KBM-7 (cell line): ENCODE data around the gene CCSAP.
"Not testable (repeated sequence)": the region's sequence is repeated elsewhere in the genome, so short reads cannot be mapped to it uniquely, and the experiment has no call there.

ENCODE experiments used
- DNase-seq: peaks from one replicate; pipeline ENCODE4 v3.0.0-alpha.2; 2015
- in situ Hi-C: fragments of 300-500 bp; cut with MboI; formaldehyde crosslinking; loops from 2 replicates; pipeline ENCODE4 v1.14.3; 2020; ENCODE audit warnings: low sequenced_read_pairs, low pct_unique_long_range_greater_than_20kb, mixed read lengths

Gene CCSAP

DNA sequence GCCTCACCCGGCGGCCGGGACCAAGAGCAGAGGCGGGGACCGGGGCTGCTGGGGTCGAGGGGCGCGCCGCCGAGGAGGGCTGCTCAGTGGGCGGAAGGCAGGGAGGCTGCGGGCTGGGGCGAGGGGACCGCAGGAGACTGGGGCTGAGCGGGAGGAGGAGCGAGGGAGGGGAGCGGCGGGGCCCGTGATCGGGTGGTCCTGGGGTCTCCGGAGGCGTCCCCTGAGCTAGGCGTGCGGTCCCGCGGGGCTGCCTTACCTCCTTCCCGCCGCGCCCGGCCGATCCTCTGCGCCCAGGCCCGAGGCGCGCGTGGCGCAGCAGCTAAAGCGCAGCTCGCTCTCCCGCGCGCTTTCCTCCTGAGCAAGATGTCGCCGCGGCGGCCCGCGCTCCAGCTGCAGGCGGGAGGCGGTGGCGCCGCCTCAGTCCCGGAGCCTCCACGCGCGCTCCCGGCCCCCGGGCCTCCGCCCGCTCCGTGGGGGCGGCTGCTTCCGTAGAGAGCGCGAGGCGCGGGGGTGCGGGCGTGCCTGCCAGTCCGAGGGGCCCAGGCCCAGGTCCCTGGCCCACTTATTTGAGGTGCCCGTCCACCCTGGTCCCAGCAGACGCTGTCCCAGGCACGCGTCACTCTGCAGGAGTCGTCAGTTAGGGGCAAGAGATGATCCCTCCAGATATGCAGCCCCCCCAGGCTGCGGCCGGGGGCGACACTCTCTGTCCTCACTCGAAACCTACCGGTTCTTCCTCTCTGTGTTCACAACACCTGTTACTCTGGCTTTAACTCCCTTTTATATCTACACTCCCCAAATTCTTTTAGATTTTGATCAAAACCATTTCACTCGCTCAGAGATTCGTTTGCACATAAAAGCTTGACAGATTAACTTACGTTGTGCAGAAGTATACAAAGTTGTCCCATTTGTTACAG, at the start of gene CCSAP:
Gene CCSAP, minus strand, starts transcription at position 392 of the 914 bp plus-strand sequence. CDS start 582 bp downstream, outside the sequence.
- in situ Hi-C loops: no loop called here
- DNase-seq: peak; percentile 68

DNA sequence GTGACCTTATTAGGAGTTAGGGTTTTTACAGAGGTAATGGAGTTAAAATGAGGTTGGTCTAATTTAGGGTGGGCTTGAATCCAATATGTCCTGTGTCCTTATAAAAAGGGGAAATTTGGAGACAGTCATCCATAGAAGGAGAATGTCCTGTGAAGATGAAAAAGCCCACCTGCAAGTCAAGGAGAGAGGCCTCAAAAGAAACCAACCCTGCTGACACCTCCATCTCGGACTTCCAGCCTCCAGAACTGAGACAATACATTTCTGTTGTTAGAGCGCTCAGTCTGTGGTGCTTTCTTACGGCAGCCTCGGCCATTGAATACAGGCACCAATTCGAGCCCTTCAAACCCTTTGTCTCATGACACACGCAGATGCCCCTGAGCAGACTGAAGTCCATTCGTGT, 47.3 kb upstream of the CCSAP start:
- in situ Hi-C loops: no loop called here
- DNase-seq: no peak

DNA sequence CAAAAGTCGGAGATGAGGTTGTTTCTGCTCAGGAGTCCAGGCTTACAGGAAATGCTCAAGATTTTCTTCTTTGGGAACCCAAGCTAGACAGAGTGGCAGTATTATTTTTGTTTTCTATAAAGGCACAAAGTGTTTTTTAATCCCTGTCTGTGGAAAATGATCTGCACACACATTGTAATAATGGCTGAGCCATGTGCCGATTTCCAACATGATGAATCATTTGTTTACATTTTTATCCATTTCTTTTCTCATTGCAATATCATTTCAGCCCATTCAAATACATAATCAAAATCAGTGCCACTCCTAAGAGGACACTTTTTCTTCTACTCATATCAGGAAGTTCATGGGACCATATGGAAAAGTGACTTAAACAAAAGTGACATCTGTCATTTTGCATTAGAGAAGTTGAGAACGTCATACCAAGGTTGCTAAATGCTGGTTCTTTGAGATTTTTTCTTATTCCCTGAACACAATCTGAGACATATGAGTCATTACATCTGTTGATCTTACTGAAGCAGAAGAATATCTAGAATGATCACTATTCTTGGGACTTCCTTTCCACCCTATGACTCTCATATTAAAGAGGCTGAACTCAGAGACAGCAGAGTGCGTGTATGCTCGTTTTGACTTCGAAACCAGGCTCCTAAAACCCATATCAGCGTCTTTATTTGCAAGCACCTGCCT, 46.2 kb upstream of the CCSAP start:
- DNase-seq: no peak
- in situ Hi-C loops: no loop called here

GRCh38 chr1:229385853-229386456, 43.1 kb upstream of the CCSAP start:
- DNase-seq: no peak
- in situ Hi-C loops: no loop called here

DNA sequence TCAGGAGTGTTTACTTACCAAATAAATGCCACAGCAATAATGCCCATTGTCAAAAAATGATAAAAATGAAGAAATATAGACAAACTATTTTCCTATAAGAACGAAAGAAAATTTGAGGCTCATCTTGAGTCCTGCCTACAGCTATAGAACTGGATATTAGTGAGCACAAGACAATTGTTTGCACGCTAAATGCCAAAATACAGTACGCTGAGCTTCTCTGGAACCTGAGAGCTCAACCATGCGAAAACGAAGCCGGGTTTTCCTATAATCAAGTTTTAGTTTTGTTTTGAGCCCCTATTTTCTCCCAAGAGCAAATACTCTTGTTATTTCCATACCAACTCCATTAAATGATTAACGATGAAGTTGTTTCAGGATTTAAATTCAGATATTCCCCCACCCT, 42.0 kb upstream of the CCSAP start:
- in situ Hi-C loops: no loop called here
- DNase-seq: no peak

GRCh38 chr1:229383961-229384360, 41.1 kb upstream of the CCSAP start:
- in situ Hi-C loops: no loop called here
- no peak for DNase-seq

DNA sequence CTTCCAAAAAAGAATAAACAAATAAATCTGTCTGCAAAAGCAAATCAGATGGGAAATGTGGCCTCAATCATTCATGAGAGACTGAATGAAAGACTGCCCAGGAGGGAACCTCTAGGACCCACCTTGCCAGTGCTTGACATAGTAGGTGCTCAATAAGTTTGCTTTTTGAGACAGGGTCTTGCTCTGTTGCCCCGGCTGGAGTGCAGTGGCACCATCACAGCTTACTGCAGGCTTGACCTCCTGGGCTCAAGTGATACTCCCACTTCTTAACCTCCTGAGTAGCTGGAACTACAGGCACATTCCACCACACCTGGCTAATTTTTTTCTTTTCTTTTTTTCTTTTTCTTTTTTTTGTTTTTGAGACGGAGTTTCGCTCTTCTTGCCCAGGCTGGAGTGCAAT, 40.3 kb upstream of the CCSAP start:
- in situ Hi-C loops: no loop called here
- DNase-seq: no peak

- in situ Hi-C loops: no loop called here
- no peak for DNase-seq
Measured at GRCh38 chr1:229381234-229381633, 38.4 kb upstream of the CCSAP start.

- no peak for DNase-seq
- in situ Hi-C loops: no loop called here
Measured at GRCh38 chr1:229380536-229381160, 37.8 kb upstream of the CCSAP start.

DNA sequence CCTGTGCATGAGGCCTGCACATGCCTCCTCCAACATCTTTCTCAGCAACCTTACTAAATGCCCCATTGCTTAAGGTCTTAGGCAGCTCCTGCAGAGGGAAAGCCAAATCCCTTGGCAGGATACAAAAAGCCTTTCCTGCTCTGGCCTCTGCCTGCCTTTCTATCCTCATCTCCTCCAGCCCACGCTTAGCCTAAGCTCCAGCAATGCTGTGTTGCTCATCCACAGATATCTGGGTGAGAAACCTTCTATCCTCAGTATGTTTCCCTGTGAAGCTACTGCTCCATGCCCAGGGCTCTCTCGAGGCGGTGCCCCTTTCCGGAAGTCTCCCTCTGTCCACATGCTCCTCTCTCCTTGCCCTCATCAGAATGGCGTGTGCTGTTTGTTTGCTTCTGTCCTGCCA, 37.0 kb upstream of the CCSAP start:
- in situ Hi-C loops: no loop called here
- DNase-seq: no peak

DNA sequence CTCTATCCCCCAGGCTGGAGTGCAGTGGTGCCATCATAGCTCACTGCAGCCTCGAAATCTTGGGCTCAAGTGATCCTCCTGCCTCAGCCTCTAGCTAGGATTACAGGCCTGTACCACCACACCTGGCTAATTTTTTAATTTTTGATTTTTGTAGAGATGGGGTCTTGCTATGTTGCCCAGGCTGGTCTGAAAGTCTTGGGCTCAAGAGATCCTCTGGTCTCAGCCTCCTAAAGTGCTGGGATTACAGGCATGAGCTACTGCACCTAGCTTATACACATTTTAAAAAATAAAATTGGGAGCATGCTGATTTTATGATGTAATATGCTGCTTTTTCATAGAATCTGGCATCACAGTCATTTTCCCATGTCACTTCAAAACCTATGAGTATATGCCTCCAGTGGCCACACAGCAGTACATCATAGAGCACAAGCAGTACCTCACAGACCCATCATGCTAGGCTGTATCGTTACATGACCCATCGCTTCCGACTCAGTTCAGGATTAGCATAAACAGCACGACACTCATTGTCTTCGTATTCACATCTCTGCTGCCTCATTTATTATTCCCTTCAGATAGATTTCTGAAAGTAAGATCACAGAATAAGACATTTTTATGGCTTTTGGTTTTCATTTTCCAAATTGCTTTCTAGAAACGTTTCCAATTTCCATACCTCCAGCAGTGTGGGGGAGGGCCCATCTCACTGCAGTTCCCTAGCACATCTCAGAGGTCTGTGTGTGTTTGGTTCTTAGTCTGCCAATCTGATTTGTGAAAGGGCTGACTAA, 35.9 kb upstream of the CCSAP start:
- no peak for DNase-seq
- in situ Hi-C loops: no loop called here

DNA sequence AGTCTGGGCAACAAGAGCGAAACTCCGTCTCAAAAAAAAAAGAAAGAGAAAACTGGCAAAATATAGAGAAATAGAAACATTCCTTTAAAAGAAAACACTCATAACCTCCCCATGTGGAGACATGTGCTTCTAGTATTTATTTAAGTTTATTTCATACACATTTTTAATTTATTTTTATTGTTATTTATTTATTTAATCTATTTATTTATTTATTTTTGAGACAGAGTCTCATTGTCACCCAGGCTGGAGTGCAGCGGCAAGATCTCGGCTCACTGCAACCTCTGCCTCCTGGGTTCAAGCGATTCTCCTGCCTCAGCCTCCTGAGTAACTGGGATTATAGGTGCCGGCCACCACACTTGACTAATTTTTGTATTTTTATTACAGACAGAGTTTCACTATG, 35.2 kb upstream of the CCSAP start:
- DNase-seq, in situ Hi-C loops: not testable (repeated sequence)

DNA sequence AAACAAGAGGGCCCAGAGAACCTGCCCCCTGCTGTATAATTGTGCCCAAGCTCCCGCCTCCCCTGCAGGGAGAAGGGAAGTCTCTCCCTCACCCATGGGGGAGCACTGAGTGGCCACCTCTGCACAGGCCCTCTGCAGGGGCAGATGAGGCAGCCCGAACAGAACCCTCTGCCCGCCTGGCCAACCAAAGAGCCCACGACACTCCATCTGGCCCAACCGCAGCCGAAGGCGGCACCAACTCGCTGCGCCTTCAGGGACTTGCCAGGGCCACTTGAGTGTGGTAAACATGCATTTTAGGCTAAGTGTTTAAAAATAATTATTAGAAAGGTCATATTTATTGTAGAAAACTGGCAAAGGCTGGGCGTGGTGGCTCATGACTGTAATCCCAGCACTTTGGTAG, 34.6 kb upstream of the CCSAP start:
- in situ Hi-C loops: no loop called here
- no peak for DNase-seq

- in situ Hi-C loops: no loop called here
- no peak for DNase-seq
Measured at GRCh38 chr1:229376521-229376920, 33.7 kb upstream of the CCSAP start.

GRCh38 chr1:229374485-229374884, 31.6 kb upstream of the CCSAP start:
- no peak for DNase-seq
- in situ Hi-C loops: no loop called here

DNA sequence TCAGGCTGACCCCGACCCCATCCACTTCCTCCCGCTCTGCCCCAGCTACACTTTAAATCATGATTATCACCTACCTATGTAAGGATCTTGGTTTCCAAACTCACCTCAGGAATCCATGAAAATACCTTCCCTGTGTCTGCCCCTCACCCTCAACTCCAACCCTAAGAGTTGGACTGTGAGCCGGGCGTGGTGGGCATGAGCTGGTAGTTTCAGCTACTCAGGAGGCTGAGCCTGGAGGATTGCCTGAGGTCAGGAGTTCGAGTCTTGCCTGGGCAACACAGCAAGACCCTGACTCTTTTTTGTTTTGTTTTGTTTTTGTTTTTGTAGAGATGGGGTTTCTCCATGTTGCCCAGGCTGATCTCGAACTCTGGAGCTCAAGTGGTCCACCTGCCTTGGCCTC, 30.5 kb upstream of the CCSAP start:
- in situ Hi-C loops: no loop called here
- no peak for DNase-seq

- DNase-seq: no peak
- in situ Hi-C loops: no loop called here
Measured at GRCh38 chr1:229372251-229372650, 29.4 kb upstream of the CCSAP start.

- DNase-seq: no peak
- in situ Hi-C loops: no loop called here
Measured at GRCh38 chr1:229371624-229372023, 28.8 kb upstream of the CCSAP start.

- in situ Hi-C loops: no loop called here
Measured at GRCh38 chr1:229370601-229371021, 27.8 kb upstream of the CCSAP start.

More at GRCh38 chr1:229370601-229371021, 27.8 kb upstream of the CCSAP start:
- DNase-seq: peak; percentile 7
